Natural killer cell (primary cell): ENCODE data around the gene COMMD1. TPM values are rescaled to one million over a fixed set of nuclear protein-coding genes. Genes with fewer than 3 reads are reported as not detected.
"Not testable (repeated sequence)": the region's sequence is repeated elsewhere in the genome, so short reads cannot be mapped to it uniquely, and the experiment has no call there.

ENCODE experiments used
- ATAC-seq, 3 donors: fragments of 150-1000 bp in 2 of 3; fragments of 200-7000 bp in 1 of 3; cut with Tn5 transposase; 1 replicate in 1 of 3; 2 replicates in 2 of 3; pipeline ENCODE4 v1.10.0; 2021; ENCODE audit warnings: mild to moderate bottlenecking in 2 of 3, moderate library complexity in 2 of 3
- DNase-seq, 2 donors: peaks; one replicate each; pipeline versions ENCODE4 v3.0.0 to v3.0.0-alpha.2; 2013 to 2021; ENCODE audit warnings: mixed read lengths in 1 of 2
- H3K27ac ChIP-seq: one replicate; pipeline ENCODE4 v1.5.1; 2013; ENCODE audit warnings: mild to moderate bottlenecking, low read length
- H3K27me3 ChIP-seq: one replicate; pipeline ENCODE4 v1.6.1; 2013; ENCODE audit warnings: low read length; ENCODE audit not compliant: control insufficient read depth, insufficient read depth
- H3K36me3 ChIP-seq: one replicate; pipeline ENCODE4 v1.6.1; 2013; ENCODE audit warnings: low read length; ENCODE audit not compliant: control insufficient read depth, insufficient read depth
- H3K4me1 ChIP-seq: one replicate; pipeline ENCODE4 v1.6.1; 2013; ENCODE audit warnings: low read length; ENCODE audit not compliant: control insufficient read depth, insufficient read depth
- H3K4me3 ChIP-seq: one replicate; pipeline ENCODE4 v1.5.1; 2013; ENCODE audit warnings: low read length
- H3K9me3 ChIP-seq: one replicate; pipeline ENCODE4 v1.6.1; 2013; ENCODE audit warnings: low read length; ENCODE audit not compliant: control insufficient read depth, insufficient read depth
- H3K27ac Mint-ChIP-seq, 2 donors: one replicate each; pipeline ENCODE4 v1.8.0; 2022; ENCODE audit warnings: mild to moderate bottlenecking in 2 of 2, mixed read lengths in 2 of 2, moderate library complexity in 1 of 2
- H3K27me3 Mint-ChIP-seq, 2 donors: one replicate each; pipeline ENCODE4 v1.8.0; 2022; ENCODE audit warnings: low read depth in 2 of 2, mixed read lengths in 2 of 2
- H3K36me3 Mint-ChIP-seq: one replicate; pipeline ENCODE4 v1.8.0; 2022; ENCODE audit warnings: mixed read lengths
- H3K4me1 Mint-ChIP-seq, 2 donors: one replicate each; pipeline ENCODE4 v1.8.0; 2022; ENCODE audit warnings: mixed read lengths in 2 of 2
- H3K4me3 Mint-ChIP-seq: one replicate; pipeline ENCODE4 v1.8.0; 2022; ENCODE audit warnings: mild to moderate bottlenecking, moderate library complexity, mixed read lengths
- H3K9me3 Mint-ChIP-seq, 2 donors: one replicate each; pipeline ENCODE4 v1.8.0; 2022; ENCODE audit warnings: mixed read lengths in 2 of 2
- CTCF ChIP-seq: fragments of 200-600 bp; IDR thresholded peaks from one replicate; pipeline ENCODE4 v1.8.0; 2022; ENCODE audit warnings: antibody characterized with exemption
- WGBS: methylation state at CpG from one replicate; pipeline ENCODE4 v1.1.7; 2013; ENCODE audit warnings: missing lambda C conversion rate; ENCODE audit not compliant: insufficient coverage; 5-methylcytosine and 5-hydroxymethylcytosine counted together
- intact Hi-C: fragments of 100-400 bp; cut with micrococcal nuclease; formaldehyde crosslinking; loops from one replicate; pipeline ENCODE4 v1.14.2; 2022
- total RNA-seq, 4 donors: library from RNA; stranded (reverse); fragments of 120-200 nt in 1 of 4; gene quantifications; one replicate each; pipeline versions ENCODE4 v1.2.3 to v1.2.4, GENCODE V29; 2013 to 2022

The COMMD1 gene
- total RNA-seq, 3 donors from 2014 or later (not counting 1 experiment from before 2014, with no cell fraction given) = 24.3 to 36.7 (median 27.2) TPM

DNA sequence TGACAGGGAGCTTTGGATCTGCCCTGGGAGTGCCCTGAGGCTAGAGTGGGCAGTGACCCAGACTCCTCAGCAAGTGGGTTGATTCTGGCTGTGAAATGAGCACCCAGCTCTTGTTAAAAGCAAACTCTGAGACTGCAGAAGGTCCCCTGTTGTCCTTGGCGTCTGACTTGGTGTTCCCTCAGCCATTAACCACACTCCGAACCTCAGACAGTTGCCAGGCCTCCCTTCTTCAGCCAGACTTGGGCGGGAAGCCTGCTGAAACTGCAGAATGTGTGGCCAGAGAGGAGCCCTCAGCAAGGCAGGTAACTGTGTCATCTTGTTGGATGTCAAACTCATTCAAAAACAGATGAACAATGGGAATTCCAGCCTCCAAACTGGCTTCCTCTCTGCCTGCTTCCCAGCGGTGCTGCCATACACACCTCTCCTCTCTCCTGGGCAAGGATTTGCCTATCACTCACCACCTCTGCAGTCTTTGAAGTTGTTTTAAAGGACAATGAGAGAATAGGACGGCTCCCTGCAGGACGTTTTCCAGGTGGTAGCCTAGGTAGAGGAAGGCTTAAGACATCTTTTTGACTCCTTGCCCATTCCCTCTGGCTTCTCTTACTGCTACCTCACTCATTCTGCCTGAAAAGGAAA lies 251.5 kb downstream of the COMMD1 start:
- Mint-ChIP-seq H3K4me1 (peaks cover 0 to 5% of the 10 kb centered on the region in 2 donors), H3K27me3 (no peaks in the 10 kb centered on the region), H3K36me3 (no peaks in the 10 kb centered on the region), H3K9me3 (no peaks in the 10 kb centered on the region), H3K4me3 (no peak overlapping the region), H3K27ac (no peak overlapping the region)
- DNase-seq (no peak), ATAC-seq (no peak)
- H3K9me3 ChIP-seq = peaks cover 3% of the 10 kb centered on the region
- intact Hi-C loops = no loop called here
- no peaks in the 10 kb centered on the region for H3K4me1 ChIP-seq
- no peaks in the 10 kb centered on the region for H3K27me3 ChIP-seq
- H3K4me3 ChIP-seq = no peak overlapping the region
- H3K36me3 ChIP-seq = no peaks in the 10 kb centered on the region
- no peak overlapping the region for H3K27ac ChIP-seq
- no peak for TF ChIP-seq CTCF
- WGBS = 80% methylated on average over 6 of the region's 6 CpGs

- H3K27me3 ChIP-seq = no peaks in the 10 kb centered on the region
- intact Hi-C loops = no loop called here
- H3K9me3 ChIP-seq = peaks cover 3% of the 10 kb centered on the region
- no peak for DNase-seq
- no peak for ATAC-seq
- no peak for TF ChIP-seq CTCF
- Mint-ChIP-seq H3K27me3 (no peaks in the 10 kb centered on the region), H3K4me3 (no peak overlapping the region), H3K36me3 (no peaks in the 10 kb centered on the region), H3K27ac (no peak overlapping the region), H3K9me3 (no peaks in the 10 kb centered on the region), H3K4me1 (peaks cover 0 to 5% of the 10 kb centered on the region in 2 donors)
- H3K4me1 ChIP-seq = no peaks in the 10 kb centered on the region
- H3K27ac ChIP-seq = no peak overlapping the region
- WGBS = 96% methylated on average over 5 of the region's 9 CpGs
- no peaks in the 10 kb centered on the region for H3K36me3 ChIP-seq
- no peak overlapping the region for H3K4me3 ChIP-seq
These were observed 253.1 kb downstream of the COMMD1 start for GRCh38 chr2:62158444-62159121.

DNA sequence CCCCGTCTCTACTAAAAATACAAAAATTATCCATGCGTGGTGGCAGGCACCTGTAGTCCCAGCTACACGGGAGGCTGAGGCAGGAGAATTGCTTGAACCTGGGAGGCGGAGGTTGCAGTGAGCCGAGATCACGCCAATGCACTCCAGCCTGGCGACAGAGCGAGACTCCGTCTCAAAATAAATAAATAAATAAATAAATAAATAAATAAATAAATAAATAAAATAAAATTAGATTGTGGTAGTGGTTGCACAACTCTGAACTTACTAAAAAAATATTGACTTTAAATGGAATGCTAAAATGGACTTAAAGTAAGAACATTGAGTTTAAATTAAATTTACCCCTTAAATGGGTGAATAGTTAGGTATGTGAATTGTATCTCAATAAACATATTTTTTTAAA lies 255.2 kb downstream of the COMMD1 start:
- WGBS = 98% methylated on average over 5 of the region's 9 CpGs
- not testable (repeated sequence) for H3K9me3 Mint-ChIP-seq, H3K4me1 Mint-ChIP-seq

DNA sequence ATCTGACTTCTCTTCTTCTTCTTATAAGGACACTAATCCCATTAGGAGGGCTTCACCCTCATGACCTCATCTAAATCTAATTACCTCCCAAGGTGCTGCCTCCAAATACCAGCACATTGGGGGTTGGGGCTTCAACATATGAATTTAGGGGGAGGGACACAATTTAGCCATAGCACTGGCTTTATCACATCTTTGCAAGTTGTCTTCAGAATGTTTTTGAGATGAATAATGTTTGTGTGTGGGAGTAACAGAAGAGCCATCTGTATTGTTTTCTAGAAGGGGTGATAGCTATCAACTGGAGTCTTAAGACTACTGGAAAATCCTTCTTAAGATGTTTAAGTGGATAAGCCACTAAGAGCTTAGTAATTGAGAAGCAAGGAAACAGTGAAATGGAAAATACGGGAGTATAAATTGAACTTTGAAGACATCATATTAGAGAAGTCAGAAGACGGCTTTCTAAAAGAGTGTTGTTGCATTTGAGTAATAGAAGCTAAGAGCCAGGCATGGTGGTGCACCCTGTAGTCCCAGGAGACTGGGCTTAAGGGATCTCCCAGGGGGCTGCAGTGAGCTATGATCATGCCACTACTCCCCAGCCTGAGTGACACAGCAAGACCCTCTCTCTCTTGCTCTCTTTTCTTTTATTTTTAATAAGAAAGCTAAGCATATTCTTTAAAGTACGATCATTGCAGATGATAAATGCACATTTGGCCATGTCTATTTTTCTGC lies 257.8 kb downstream of the COMMD1 start:
- no peaks in the 10 kb centered on the region for H3K4me1 ChIP-seq
- no peaks in the 10 kb centered on the region for H3K9me3 Mint-ChIP-seq
- DNase-seq = no peak
- no peaks in the 10 kb centered on the region for H3K36me3 Mint-ChIP-seq
- H3K4me3 Mint-ChIP-seq = no peak overlapping the region
- no peaks in the 10 kb centered on the region for H3K27me3 ChIP-seq
- H3K4me3 ChIP-seq = no peak overlapping the region
- TF ChIP-seq CTCF = no peak
- intact Hi-C loops = no loop called here
- no peak for ATAC-seq
- H3K27me3 Mint-ChIP-seq = no peaks in the 10 kb centered on the region
- 90% methylated on average over 3 of the region's 3 CpGs for WGBS
- peaks cover 0 to 5% of the 10 kb centered on the region in 2 donors for H3K4me1 Mint-ChIP-seq
- H3K27ac ChIP-seq = no peak overlapping the region
- H3K36me3 ChIP-seq = no peaks in the 10 kb centered on the region
- H3K27ac Mint-ChIP-seq = no peak overlapping the region
- no peaks in the 10 kb centered on the region for H3K9me3 ChIP-seq

More for the DNA sequence above, 255.2 kb downstream of the COMMD1 start:
- H3K27ac Mint-ChIP-seq, H3K36me3 ChIP-seq, H3K9me3 ChIP-seq, H3K27me3 Mint-ChIP-seq, H3K27me3 ChIP-seq, intact Hi-C loops, DNase-seq, ATAC-seq, H3K4me3 ChIP-seq, H3K27ac ChIP-seq, H3K4me1 ChIP-seq, H3K36me3 Mint-ChIP-seq, H3K4me3 Mint-ChIP-seq: not testable (repeated sequence)
